HCT116 (cell line): ENCODE data around the gene TRMU.

Source experiments
- EZH2 ChIP-seq: fragments of 200-600 bp; sonication (generic); IDR thresholded peaks from 2 replicates; pipeline ENCODE4 v1.6.1; 2017; ENCODE audit warnings: antibody characterized with exemption, mixed run types
- MAX ChIP-seq: IDR thresholded peaks from 2 replicates; pipeline ENCODE4 v1.6.1; 2012
- POLR2A ChIP-seq: IDR thresholded peaks from 2 replicates; pipeline ENCODE4 v1.7.0; 2011; ENCODE audit warnings: borderline replicate concordance; ENCODE audit not compliant: insufficient read depth, insufficient read length; ENCODE audit errors: extremely low read depth
- YY1 ChIP-seq: IDR thresholded peaks from 2 replicates; pipeline ENCODE4 v1.6.1; 2011; ENCODE audit warnings: low read length, low read depth, moderate library complexity, mild to moderate bottlenecking; ENCODE audit not compliant: insufficient replicate concordance; ENCODE audit errors: extremely low read depth
- ZNF274 ChIP-seq: fragments of 200-500 bp; sonication (Bioruptor generic); IDR thresholded peaks from 2 replicates; pipeline ENCODE4 v1.6.1; 2014; ENCODE audit warnings: mild to moderate bottlenecking, low read depth, low read length, inconsistent platforms
- TF ChIP-seq, protein P1 (sequence below), 3 experiments: fragments of 200-600 bp in 1 of 3; sonication (generic) in 1 of 3; IDR thresholded peaks in 2 of 3; conservative IDR thresholded peaks in 1 of 3; 2 replicates each; pipeline ENCODE4 v1.5.1; 2012 to 2017; ENCODE audit warnings: low read depth in 2 of 3, low read length in 2 of 3, antibody characterized with exemption in 1 of 3, borderline replicate concordance in 1 of 3, control low read depth in 1 of 3, mild to moderate bottlenecking in 1 of 3, mixed read lengths in 1 of 3, mixed run types in 1 of 3, moderate library complexity in 1 of 3; ENCODE audit not compliant: insufficient read depth in 1 of 3

DNA sequence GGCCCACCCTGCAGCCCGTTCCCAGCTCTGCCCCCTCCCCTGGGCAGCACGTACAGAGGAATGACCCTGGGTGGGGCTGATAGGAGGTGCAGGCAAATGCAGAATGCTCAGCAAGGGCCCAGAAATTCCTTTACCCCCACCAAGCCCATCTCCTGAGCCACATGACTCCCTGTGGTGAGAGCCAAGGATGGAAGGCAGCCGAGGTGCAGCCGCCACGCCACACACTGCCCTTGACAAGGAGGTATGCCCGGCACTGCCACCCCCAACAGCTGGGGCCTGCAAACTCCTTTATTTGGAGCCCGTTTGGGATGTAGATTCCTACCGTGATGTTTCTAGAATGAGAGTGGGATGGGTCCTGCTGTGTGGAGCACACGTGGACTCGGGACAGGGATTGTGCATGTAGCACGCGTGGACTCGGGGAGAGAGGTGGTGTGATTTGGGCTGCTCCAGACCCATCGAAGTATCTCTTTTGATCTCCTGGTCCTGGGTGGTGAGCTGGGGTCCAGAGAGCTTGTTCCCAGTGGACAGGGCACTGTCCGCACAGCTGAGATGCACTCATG is 25.9 kb upstream of the TRMU start:
- TF ChIP-seq YY1 (no peak), MAX (no peak), ZNF274 (no peak), EZH2 (no peak), POLR2A (no peak)
- TF ChIP-seq, protein P1, sequence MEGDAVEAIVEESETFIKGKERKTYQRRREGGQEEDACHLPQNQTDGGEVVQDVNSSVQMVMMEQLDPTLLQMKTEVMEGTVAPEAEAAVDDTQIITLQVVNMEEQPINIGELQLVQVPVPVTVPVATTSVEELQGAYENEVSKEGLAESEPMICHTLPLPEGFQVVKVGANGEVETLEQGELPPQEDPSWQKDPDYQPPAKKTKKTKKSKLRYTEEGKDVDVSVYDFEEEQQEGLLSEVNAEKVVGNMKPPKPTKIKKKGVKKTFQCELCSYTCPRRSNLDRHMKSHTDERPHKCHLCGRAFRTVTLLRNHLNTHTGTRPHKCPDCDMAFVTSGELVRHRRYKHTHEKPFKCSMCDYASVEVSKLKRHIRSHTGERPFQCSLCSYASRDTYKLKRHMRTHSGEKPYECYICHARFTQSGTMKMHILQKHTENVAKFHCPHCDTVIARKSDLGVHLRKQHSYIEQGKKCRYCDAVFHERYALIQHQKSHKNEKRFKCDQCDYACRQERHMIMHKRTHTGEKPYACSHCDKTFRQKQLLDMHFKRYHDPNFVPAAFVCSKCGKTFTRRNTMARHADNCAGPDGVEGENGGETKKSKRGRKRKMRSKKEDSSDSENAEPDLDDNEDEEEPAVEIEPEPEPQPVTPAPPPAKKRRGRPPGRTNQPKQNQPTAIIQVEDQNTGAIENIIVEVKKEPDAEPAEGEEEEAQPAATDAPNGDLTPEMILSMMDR (IDR thresholded peaks at IDR 0.05 in 2 of 3, conservative IDR thresholded peaks at IDR 0.05 in 1 of 3; ENCODE audit: borderline replicate concordance in 1 of 3, insufficient read depth in 1 of 3, low read depth in 2 of 3, low read length in 2 of 3) = no peak
